ENCODE measurements around the gene SMPD1. TPM values are rescaled to one million over a fixed set of nuclear protein-coding genes. Genes with fewer than 3 reads are reported as not detected.

The SMPD1 gene
- total RNA-seq, 4 donors from 2014 or later: 27.7 to 67.0 (median 43.2) TPM

- intact Hi-C loops (cut with DNase I; ENCODE audit: low total_unique reads): no loop called here
- no peak overlapping the region for H3K4me3 ChIP-seq
Measured at GRCh38 chr11:6437423-6437822, 47.1 kb downstream of the SMPD1 start.

GRCh38 chr11:6437993-6438392 is 47.7 kb downstream of the SMPD1 start:
- H3K27me3 ChIP-seq: no peaks in the 10 kb centered on the region
- no peak overlapping the region for H3K4me3 ChIP-seq
- intact Hi-C loops (cut with DNase I; ENCODE audit: low total_unique reads) (no loop called here), in situ Hi-C loops (cut with MboI; ENCODE audit: low pct_ligation_motif_present in 1 of 4, low pct_unique_long_range_greater_than_20kb in 1 of 4, low sequenced_read_pairs in 3 of 4) (no loop called here)
- H3K36me3 ChIP-seq: no peaks in the 10 kb centered on the region
- no peak for TF ChIP-seq POLR2A (IDR thresholded peaks at IDR 0.05)
- TF ChIP-seq, protein P1, sequence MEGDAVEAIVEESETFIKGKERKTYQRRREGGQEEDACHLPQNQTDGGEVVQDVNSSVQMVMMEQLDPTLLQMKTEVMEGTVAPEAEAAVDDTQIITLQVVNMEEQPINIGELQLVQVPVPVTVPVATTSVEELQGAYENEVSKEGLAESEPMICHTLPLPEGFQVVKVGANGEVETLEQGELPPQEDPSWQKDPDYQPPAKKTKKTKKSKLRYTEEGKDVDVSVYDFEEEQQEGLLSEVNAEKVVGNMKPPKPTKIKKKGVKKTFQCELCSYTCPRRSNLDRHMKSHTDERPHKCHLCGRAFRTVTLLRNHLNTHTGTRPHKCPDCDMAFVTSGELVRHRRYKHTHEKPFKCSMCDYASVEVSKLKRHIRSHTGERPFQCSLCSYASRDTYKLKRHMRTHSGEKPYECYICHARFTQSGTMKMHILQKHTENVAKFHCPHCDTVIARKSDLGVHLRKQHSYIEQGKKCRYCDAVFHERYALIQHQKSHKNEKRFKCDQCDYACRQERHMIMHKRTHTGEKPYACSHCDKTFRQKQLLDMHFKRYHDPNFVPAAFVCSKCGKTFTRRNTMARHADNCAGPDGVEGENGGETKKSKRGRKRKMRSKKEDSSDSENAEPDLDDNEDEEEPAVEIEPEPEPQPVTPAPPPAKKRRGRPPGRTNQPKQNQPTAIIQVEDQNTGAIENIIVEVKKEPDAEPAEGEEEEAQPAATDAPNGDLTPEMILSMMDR (IDR thresholded peaks at IDR 0.05): no peak
- no peak for TF ChIP-seq EP300 (IDR thresholded peaks at IDR 0.05; ENCODE audit: low read depth)
- TF ChIP-seq POLR2AphosphoS5 (IDR thresholded peaks at IDR 0.05): no peak
- no peak overlapping the region for H3K27ac ChIP-seq
- no peaks in the 10 kb centered on the region for H3K4me1 ChIP-seq
- WGBS, 2 donors (ENCODE audit: low coverage in 1 of 2): 70 to 80% methylated on average over 3 of the region's 3 CpGs
- no peaks in the 10 kb centered on the region for H3K9me3 ChIP-seq
- DNase-seq: no peak

More at GRCh38 chr11:6437423-6437822, 47.1 kb downstream of the SMPD1 start:
- no peak for DNase-seq
- Histone ChIP-seq H3K9me3 (no peaks in the 10 kb centered on the region), H3K27me3 (no peaks in the 10 kb centered on the region), H3K4me1 (no peaks in the 10 kb centered on the region), H3K36me3 (no peaks in the 10 kb centered on the region), H3K27ac (no peak overlapping the region)
- WGBS, 2 donors (ENCODE audit: low coverage in 1 of 2): 93% methylated on average over 12 of the region's 12 CpGs; no CpG with 5 or more reads in 1 of the 2 donors
- TF ChIP-seq, protein P1 (IDR thresholded peaks at IDR 0.05): no peak
- no peak for TF ChIP-seq POLR2A (IDR thresholded peaks at IDR 0.05)
- in situ Hi-C loops (cut with MboI; ENCODE audit: low pct_ligation_motif_present in 1 of 4, low pct_unique_long_range_greater_than_20kb in 1 of 4, low sequenced_read_pairs in 3 of 4): no loop called here

- Histone ChIP-seq H3K36me3 (no peaks in the 10 kb centered on the region), H3K9me3 (no peaks in the 10 kb centered on the region), H3K4me3 (no peak overlapping the region), H3K4me1 (no peaks in the 10 kb centered on the region), H3K27me3 (no peaks in the 10 kb centered on the region), H3K27ac (no peak overlapping the region)
- 4% methylated on average over 1 of the region's 1 CpG; no CpG with 5 or more reads in 1 of the 2 donors for WGBS, 2 donors (ENCODE audit: low coverage in 1 of 2)
- peak; percentile 62 for DNase-seq
- no peak for TF ChIP-seq POLR2AphosphoS5 (IDR thresholded peaks at IDR 0.05)
- TF ChIP-seq, protein P1 (IDR thresholded peaks at IDR 0.05): peak; percentile 57 to 81 (median 65)
- intact Hi-C loops (cut with DNase I; ENCODE audit: low total_unique reads): no loop called here
- in situ Hi-C loops (cut with MboI; ENCODE audit: low pct_ligation_motif_present in 1 of 4, low pct_unique_long_range_greater_than_20kb in 1 of 4, low sequenced_read_pairs in 3 of 4): no loop called here
Measured at GRCh38 chr11:6438979-6439571, 48.8 kb downstream of the SMPD1 start.

- Histone ChIP-seq H3K9me3 (no peaks in the 10 kb centered on the region), H3K4me1 (no peaks in the 10 kb centered on the region), H3K4me3 (no peak within 1 kb of the TSS), H3K27me3 (no peaks in the 10 kb centered on the region), H3K36me3 (no peaks in the 10 kb centered on the region), H3K27ac (no peak within 1 kb of the TSS)
- intact Hi-C loops (cut with DNase I; ENCODE audit: low total_unique reads): no loop called here
- 81% methylated on average over 3 of the region's 3 CpGs; no CpG with 5 or more reads in 1 of the 2 donors for WGBS, 2 donors (ENCODE audit: low coverage in 1 of 2)
- TF ChIP-seq EP300 (IDR thresholded peaks at IDR 0.05; ENCODE audit: low read depth) (no peak), POLR2A (IDR thresholded peaks at IDR 0.05) (no peak), POLR2AphosphoS5 (IDR thresholded peaks at IDR 0.05) (no peak)
- TF ChIP-seq, protein P1 (IDR thresholded peaks at IDR 0.05): no peak
- in situ Hi-C loops (cut with MboI; ENCODE audit: low pct_ligation_motif_present in 1 of 4, low pct_unique_long_range_greater_than_20kb in 1 of 4, low sequenced_read_pairs in 3 of 4): loop anchor here in 3 of 4 donors (5.0 to 10.0 kb wide), 4 partner anchors 56 to 66 kb away; no protein-coding TSS in a partner anchor
- DNase-seq: no peak
Measured at GRCh38 chr11:6440906-6441358, 50.7 kb downstream of the SMPD1 start, which contains the start of gene HPX. Gene HPX, minus strand, starts transcription at chr11:6440987. Its CDS starts 24 bp downstream, at chr11:6440963.

Data from transverse colon (tissue), 4 donors.